ENCODE data around the gene B3GNT7.

The B3GNT7 gene

GRCh38 chr2:231394211-231395141 is 1.0 kb upstream of the B3GNT7 start:
- TF ChIP-seq CTCF (IDR thresholded peaks at IDR 0.05; ENCODE audit: low read depth, low read length), result no peak
- DNase-seq (ENCODE audit: extremely low read depth, low read depth), result no peak

- no peak for TF ChIP-seq CTCF (IDR thresholded peaks at IDR 0.05; ENCODE audit: low read depth, low read length)
- DNase-seq (ENCODE audit: extremely low read depth, low read depth), result no peak
Observed at GRCh38 chr2:231396058-231396821, 730 bp downstream of the B3GNT7 start.

GRCh38 chr2:231397011-231397927 is 1.8 kb downstream of the B3GNT7 start:
- DNase-seq (ENCODE audit: extremely low read depth, low read depth), result no peak
- TF ChIP-seq CTCF (IDR thresholded peaks at IDR 0.05; ENCODE audit: low read depth, low read length), result no peak

GRCh38 chr2:231397928-231398294 is 2.4 kb downstream of the B3GNT7 start:
- no peak for TF ChIP-seq CTCF (IDR thresholded peaks at IDR 0.05; ENCODE audit: low read depth, low read length)
- DNase-seq (ENCODE audit: extremely low read depth, low read depth), result no peak

GRCh38 chr2:231398585-231398984 is 3.1 kb downstream of the B3GNT7 start:
- TF ChIP-seq CTCF (IDR thresholded peaks at IDR 0.05; ENCODE audit: low read depth, low read length), result no peak
- DNase-seq (ENCODE audit: extremely low read depth, low read depth), result no peak

GRCh38 chr2:231399046-231399852 is 3.7 kb downstream of the B3GNT7 start:
- TF ChIP-seq CTCF (IDR thresholded peaks at IDR 0.05; ENCODE audit: low read depth, low read length), result no peak
- no peak for DNase-seq (ENCODE audit: extremely low read depth, low read depth)

All from AG09319 (cell line).